ENCODE data around the gene SPTBN1.

DNA sequence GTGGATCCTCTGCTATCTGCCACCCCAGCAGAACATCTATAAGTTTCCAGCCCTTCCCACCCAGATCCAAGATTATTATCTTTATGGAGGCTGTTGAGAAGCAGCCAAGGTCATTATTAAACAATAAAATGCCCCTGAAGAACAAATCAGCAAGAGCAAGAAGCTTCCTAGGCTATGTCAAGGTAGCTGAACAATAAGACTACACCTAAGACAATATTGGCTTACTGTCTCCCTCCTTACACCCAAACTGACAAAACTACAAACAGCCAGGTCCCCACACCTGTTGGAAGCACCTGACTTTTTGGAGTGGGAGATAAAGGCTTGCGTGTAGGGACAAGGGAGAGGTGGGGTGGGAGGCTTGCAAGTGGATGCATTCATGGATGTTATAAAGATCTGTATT lies 128.5 kb downstream of the SPTBN1 start:
- TF ChIP-seq CTCF (IDR thresholded peaks at IDR 0.05; ENCODE audit: low read depth, low read length) (no peak), POLR2A (IDR thresholded peaks at IDR 0.05; ENCODE audit: extremely low read depth, insufficient read length) (no peak), MYC (IDR thresholded peaks at IDR 0.05; ENCODE audit: low read depth, low read length) (no peak)
- TF ChIP-seq, protein P1, sequence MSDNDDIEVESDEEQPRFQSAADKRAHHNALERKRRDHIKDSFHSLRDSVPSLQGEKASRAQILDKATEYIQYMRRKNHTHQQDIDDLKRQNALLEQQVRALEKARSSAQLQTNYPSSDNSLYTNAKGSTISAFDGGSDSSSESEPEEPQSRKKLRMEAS (IDR thresholded peaks at IDR 0.05; ENCODE audit: low read depth, low read length), result no peak
